ENCODE measurements around the gene ENTPD7.
"Not testable (repeated sequence)": the region's sequence is repeated elsewhere in the genome, so short reads cannot be mapped to it uniquely, and the experiment has no call there.

The ENTPD7 gene

DNA sequence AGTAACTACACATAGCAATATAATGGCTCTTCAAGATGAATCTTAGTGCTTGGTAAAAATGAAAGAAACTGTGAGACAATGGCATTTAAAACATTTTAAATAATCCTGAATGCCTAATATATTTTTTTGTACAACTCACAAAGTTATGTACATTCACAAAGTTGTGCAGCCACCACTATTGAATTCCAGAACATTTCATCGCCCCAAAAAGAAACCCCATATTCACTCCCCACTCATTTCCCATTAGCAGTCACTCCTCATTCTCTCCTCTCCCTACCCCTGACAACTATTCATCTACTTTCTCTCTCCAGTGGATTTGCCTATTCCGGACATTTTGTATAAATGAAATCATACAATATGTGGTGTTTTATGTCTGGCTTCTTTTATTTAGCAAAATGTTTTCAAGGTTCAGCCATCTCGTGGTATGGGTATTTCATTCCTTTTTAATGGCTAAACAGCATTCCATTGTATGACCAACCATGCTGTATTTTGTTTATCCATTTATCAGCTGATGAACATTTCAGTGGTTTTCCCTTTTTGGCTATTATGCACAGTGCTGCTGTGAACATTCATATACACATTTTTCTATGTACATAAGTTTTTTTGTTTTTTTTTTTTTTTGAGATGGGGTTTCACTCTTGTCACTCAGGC, 34.7 kb downstream of the ENTPD7 start:
- no peak for DNase-seq

DNA sequence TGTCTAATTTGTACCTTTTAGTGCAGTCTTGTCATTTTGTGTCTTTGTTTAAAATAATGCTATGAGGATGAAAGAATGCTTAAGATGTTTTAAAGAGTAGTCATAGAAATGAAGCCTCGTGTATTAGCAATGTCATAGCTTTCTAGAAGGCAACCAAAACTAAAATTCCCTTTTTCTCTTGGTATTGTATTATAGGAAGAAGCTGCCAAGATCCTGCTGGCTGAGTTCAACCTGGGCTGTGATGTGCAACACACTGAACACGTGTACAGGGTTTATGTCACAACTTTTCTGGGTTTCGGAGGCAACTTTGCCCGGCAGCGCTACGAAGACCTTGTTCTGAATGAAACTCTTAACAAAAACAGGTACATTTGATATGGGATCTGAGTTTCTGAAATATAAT, 36.5 kb downstream of the ENTPD7 start:
- DNase-seq = no peak

DNA sequence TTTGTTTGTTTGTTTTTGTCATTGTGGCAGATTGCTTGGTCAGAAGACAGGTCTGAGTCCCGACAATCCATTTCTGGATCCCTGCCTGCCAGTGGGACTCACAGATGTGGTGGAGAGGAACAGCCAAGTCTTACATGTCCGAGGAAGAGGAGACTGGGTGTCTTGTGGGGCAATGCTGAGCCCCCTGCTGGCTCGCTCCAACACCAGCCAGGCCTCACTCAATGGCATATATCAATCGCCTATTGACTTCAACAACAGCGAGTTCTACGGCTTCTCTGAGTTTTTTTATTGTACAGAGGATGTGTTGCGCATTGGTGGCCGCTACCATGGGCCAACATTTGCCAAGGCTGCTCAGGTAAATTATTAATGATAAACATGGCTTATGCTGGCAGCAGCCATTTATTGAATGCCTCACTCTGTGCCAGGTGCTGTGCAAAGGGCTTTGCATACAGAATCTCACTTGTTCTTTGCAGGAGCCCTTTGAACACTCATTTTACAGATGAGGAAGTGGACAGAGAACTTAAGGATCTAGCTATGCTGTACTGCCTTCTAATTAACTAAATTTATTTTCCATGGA, 39.3 kb downstream of the ENTPD7 start:
- DNase-seq = no peak

DNA sequence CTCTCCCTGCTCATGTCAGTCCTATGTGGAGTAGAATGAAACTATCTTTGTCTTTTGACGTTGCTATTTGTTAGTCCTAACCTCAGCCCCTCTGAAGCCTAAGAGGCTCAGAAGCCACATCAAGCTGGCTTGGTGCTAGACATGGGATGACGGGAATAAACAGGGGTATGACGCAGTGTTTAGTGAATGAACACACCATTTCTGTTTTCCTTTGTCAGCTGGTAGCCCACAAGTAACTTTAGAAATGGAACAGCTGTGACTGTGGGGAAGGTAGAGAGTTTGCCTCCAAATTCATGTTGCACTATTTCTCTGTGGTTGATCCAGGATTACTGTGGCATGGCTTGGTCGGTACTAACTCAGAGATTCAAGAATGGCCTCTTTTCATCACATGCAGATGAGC, 41.3 kb downstream of the ENTPD7 start:
- DNase-seq = no peak

DNA sequence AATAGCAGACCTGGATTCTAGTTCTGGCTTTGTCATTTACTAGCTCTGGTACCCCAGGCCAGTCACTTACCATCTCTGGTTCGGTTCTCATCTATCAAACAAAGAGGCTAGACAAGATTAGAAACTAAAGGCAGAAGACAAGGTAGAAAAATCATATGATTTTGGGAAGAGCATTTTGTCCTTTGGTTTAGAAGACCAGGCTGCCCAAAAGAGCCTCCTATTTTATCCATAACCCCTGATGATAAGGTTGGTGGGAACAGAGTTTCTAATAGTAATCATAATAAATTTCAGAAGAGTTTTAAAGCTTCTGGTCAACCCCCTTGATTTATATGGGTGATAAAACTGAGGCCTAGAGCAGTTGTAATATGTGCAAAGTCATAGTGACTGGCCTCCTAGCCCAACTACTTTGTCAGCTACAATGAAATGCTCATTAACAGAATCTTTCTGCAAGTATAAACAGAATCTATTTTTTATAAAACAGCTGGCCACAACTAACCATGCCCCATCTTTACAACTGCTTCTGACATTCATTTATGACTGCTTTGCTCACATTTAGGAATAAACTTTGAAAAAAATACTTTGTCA, 49.2 kb downstream of the ENTPD7 start:
- DNase-seq = no peak

DNA sequence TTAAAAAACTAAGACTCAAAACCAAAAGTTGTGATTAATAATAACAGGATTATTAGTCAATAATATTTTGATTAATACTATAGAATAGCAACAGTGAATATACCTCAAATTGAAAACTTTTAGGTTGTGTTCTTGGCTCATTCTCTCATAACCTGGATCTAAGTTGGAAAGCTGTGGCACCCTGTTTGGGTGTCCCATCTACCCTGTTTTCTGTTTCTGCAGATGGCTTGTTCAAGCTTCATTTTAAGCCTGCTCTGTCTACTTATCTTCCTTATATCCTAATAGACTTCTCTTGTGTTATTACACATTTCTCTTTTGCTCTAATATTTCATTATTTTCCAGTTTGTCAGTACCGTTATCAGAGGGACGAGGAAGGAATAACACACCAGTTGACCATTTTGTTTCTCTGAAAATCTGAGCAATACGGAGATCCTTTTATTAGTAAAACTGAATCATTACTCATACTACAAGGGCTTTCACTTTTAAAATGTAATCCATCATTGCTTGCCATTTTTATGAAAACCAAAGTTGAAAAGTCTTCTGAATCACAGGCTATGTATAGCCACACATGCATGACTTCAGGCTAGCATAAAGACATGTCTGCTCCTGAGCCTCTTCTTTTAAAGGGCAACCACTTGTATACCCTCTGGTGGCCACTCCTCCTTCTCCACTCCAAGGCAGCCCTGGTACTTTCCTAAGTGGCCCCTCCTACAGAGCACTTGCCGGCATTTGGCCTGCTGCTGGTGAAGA, 50.3 kb downstream of the ENTPD7 start:
- no peak for DNase-seq

DNA sequence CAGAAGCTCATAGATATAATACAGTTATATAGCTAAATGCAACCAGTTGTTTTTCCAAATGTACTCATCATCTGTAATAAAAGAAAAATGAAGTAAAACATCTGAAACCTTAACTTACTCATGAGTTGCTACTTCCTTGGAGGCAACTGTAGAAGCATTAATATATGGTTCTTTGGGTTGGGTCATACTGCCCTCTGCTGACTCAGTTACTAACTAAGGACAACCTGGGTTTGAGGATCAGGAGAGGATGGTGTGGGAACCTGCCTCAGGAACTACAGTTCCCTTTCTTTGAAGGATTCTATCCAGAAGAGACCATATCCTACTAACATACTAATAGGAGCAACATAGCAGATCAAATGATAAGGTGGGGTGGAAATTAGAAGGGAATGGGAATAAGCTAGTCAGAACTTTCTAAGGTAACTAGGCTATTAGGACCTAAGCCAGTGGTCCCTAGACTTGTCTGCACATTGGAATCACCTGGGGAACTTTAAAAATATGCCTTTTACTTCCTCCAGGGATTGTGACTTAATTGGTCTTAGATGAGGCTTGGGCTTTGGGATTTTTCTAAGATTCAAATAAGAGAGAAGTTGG, 51.9 kb downstream of the ENTPD7 start:
- peak; percentile 35 for DNase-seq

DNA sequence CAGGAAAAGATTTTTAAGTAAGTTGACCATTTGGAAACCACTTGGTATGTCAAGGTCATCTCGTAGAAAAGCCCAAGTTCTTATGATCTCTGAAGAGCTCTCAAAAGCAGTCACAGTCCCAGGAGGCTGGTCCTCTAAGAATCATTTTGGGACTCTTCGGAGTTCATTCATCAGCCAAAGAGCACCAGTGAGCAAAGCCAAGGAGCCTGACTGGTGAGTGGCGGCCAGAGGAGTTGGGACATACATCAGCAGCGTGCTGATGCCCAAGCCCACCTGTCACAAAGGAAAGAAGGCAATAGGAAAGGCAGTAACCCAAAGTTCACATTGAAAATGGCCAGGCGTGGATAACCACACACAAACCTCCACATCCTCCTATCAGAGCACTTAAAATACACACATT, 55.1 kb downstream of the ENTPD7 start:
- DNase-seq = no peak

DNA sequence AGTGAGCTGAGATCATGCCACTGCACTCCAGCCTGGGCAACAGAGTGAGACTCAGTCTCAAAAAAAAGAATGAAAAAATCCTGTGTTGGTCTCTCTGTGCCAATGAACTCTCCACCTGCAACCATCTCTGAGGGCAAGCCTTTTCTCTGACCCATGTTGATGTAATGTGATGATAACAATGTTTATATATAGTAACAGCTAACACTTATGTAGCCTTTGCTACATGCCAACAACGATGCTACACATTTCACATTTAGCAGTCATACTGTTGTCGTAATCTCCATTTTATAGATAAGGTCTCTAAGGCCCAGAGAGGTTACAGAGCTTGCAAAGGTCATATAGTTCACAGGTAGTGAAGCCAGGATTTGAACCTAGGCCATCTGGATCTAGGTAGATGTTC, 61.1 kb downstream of the ENTPD7 start:
- DNase-seq = no peak

DNA sequence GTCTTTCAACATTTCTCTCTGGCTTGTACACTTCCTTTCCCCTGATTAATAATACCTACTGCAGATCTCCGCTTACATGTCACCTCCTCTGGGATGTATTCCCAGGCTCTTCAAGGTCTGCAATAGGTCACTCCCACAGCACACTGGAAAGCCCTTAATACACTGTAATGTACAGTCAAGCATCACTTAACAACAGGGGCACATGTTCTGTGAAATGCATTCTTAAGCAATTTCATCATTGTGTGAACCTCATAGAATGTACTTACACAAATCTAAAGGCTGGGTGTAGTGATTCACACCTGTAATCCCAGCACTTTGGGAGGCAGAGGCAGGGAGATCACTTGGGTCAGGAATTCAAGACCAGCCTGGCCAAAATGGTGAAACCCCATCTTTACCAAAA, 70.7 kb downstream of the ENTPD7 start:
- no peak for DNase-seq

DNA sequence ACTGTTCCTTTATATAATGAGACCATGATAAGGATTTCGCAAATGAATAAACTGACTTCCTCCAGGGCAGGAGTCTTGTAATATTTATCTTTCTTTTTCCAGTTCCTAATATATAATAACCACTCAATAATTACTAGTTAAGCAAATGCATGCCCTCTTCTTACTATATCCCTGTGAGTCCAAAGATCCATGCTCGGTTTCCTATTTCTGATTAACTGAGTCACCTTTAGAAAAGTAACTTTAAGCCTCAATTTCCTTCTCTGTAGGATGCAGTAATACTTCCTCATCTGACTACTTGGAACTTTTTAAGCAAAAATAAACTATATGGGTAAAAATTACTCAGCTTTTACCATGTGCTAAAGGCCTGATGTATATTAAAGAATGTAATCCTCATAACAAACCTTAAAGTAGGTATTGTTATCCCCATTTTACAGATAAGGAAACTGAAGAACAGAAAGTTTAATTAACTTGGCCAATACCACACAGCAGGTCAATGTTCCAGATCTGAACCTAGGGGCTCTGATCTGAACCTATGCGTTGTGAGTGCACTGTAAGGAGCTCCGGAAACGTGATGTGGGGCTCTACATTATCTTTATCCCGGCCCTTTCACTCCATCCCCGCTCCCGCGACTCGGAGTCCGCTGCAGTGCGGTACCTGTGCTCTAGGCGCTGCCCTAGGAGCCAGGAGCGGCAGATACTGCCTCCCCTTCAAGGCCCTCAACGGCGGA, 72.2 kb downstream of the ENTPD7 start:
- DNase-seq = no peak

DNA sequence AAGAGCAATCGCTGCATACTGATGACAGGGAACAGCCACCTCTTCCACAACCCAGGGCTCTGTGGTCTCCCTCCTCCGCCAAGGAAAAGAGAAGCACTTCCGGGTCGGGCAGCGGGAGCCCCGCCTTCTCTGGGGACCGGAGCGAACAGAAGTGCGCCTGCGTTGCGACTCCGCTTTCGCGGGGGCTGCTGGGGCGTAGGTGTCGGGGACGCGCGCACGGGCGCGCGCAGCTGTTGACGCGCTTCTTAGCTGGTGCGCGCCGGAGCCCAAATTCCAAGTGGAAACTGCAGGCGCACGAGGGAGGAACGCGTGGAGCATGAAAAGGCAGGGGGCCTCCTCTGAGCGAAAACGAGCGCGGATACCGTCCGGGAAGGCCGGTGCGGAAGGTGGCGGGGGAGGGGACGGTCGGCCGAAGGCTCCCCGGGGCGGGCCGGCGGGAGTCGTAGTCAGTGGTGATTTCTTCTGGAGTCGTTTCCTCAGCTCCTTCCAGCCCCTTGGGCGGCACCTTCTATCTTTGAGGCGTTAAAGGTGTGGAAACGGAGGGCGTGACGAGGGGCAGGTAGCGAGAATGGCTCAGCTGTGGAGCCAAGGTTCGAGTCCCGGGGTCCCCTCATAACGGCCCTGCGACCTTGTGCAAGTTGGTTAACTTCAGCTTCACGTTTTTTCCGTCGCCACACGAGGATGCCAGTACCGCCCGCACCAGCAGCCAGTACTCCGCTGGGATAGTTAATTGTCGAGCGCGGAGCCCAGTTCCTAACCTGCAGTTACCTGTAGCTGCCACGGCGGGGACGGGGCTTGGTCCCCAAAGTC, 72.9 kb downstream of the ENTPD7 start, which contains the start of the genes COX15 and CUTC:
TSS of gene COX15 (minus strand) at position 95 of the 810 bp plus-strand sequence. CDS start at position 17, 78 bp downstream.
TSS of gene CUTC (plus strand) at position 202 of the 810 bp plus-strand sequence. CDS start at position 317, 115 bp downstream.
- peak; percentile 89 for DNase-seq

DNA sequence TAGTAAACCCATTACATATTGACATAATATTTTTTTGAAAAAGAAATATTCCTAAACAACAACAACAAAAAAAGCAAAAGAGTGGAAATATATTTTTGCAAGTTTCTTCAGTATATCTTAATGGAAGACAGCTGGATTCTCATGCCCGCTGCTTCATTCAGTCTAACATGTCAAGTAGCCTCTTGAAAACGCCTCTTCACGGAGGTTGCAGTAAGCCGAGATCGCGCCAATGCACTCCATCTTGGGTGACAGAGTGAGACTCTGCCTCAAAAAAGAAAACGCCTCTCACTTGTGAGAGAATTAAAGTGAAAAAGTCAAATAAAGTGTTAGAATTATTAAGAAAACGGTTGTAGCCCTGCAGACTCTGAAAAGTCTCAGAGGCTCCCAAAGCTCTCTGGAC, 74.1 kb downstream of the ENTPD7 start:
- no peak for DNase-seq

DNA sequence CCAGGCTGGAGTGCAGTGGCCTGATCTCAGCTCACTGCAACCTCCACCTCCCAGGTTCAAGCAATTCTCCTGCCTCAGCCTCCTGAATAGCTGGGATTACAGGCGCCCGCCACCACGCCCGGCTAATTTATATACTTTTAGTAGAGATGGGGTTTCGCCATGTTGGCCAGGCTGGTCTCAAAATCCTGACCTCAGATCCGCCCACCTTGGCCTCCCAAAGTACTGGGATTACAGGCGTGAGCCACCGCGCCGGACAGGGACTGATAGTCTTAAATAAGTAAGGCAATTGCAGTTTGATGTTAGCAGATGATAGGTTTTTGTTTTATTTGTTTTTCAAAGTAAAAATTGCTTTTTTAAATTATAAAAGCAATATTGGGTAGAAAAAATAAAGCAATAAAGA, 74.8 kb downstream of the ENTPD7 start:
- not testable (repeated sequence) for DNase-seq

DNA sequence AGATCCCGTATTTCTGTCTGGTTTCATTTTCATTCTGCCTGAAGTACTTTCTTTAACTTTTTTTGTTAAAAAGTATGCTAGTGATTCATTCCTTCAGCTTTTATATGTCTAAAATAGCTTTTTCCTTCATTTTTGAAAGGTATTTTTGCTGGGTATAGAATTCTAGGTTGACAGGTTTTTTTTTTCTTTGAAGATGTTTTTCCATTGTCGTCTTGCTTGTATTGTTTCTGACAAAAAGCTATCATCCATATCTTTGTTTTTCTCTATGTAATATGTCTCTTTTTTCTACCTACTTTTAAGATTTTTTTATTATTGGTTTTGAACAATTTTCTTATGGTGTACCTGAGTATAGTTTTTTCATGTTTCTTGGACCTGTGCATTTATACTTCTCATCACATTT, 81.0 kb downstream of the ENTPD7 start:
- no peak for DNase-seq

DNA sequence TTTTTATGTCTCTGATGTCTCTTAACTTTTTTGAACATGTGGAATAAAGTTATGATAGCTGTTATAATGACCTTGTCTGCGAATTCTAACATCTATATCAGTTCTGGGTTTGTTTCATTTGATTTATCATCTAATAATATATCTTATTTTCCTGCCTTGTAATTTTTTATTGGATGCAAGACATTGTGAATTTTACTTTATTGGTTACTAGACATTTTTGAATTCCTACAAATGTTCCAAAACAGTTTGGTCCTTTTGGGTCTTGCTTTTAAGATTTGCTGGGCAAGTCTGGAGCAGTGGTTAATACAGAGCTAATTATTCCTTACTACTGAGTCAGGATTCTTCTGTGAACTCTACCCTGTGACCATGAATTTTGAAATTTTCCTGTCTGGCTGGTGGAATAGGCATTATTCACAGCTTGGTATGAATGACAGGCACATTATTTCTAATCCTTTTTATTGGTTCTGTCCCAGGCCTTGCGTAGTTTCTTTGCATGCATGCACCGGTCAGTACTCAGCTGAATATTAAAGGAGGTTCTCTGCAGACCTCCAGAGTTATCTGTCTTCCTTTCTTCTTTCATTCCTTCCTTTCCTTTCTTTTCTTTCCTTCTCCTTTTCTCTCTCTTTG, 81.7 kb downstream of the ENTPD7 start:
- DNase-seq = no peak

DNA sequence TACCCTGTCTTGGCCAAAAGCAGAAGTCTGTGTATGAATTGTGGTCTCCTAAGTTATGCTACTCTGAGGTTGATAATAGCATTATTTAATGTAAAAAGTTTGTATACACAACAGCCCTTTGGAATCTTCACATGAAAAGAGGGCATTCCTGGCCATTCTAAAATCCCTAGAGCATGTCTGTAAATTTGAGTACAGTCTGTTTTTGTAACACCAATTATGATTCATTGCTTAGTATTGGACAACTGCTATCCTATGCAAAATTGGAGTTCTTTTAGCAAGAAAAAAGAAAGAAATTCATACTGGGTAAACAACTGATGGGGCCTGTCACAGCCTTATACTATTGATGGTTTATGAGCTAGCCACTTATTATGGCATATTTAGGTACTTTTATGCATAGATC, 82.9 kb downstream of the ENTPD7 start:
- no peak for DNase-seq

DNA sequence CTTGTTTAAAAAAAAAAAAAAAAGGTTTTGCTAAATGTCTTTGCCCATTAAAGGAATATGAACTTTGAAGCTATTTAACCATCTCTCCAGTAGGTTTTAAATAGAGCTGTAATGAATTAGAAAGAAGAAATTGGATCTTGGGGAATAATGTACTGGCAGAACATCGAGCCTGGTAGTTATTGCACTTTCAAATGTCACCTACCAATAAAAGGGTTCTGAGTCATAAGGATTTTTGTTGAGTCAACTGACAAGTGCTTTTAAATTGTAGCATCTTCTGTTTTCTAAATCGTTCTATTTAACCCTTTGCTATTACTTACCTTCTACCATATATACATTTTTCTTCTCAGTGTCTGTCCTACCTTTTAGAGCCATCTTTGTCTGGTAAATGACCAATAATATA, 83.4 kb downstream of the ENTPD7 start:
- DNase-seq = no peak

DNA sequence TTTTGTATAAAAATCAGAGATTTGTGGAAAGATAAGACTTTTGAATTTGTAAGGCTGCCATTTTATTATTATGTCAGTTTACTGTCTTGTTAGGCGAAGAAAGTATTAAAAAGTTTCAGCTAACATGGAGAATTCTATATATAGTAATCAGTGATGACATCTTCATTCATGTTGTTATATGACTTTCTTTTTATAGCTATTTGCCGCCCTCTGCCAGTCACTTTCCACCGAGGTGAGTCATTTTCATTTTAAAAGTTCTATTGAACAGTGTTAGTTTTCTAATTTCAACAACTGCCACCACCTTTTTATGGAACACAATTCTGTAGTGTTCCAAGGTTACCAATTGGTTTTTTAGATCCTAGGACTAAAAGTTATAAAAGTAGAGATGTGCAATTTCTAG, 84.5 kb downstream of the ENTPD7 start:
- DNase-seq = no peak

DNA sequence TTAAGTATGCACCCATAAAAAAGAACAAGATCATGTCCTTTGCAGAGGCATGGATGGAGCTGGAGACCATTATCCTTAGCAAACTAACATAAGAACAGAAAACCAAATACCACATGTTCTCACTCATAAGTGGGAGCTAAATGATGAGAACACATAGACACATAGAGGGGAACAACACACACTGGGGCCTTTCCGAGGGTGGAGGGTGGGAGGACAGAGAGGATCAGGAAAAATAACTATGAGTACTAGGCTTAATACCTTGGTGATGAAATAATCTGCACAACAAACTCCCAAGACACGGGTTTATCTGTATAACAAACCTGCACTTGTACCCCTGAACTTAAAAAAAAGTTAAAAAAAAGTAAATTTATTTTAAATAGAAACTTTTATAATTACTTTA, 86.9 kb downstream of the ENTPD7 start:
- not testable (repeated sequence) for DNase-seq

DNA sequence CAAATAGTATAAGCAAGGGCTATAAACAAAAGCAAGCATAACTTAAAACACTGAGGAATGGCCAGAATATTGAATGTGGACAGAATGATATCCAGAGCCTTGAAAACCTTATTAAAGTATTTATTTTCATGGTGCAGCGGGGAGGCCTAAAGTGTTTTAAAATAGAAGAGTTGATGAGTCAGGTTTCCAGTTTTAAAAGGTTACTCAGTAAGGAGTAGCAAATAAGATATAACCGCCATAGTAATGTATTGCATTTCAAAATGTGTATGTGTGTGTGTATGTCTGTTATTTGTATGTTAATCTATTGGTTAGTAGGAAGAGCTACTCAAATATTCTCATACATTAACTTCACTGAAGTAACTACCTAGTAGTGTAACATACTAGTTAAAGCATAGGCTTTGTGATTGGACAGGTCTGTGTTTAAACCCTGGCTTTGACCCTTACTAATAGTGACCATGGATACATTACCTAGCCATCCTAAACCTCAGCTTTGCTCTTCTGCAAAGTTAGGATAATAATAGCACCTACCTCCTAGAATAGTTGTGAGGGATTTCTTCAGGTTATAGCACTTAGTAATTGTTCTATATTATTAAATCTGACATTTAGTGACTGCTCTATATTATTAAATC, 89.6 kb downstream of the ENTPD7 start:
- no peak for DNase-seq
